Sigmoid colon (tissue), 4 donors: ENCODE results near the gene SCPEP1.

Experiments
- CTCF ChIP-seq, 4 experiments: fragments of 450-650 bp in 3 of 4; fragments of 200-600 bp in 1 of 4; IDR thresholded peaks; one replicate each; pipeline ENCODE4 v1.5.1; 2016 to 2019; ENCODE audit warnings: antibody characterized with exemption in 4 of 4, mild to moderate bottlenecking in 3 of 4, moderate library complexity in 2 of 4
- EP300 ChIP-seq, 4 donors: sonication (generic); formaldehyde crosslinking; IDR thresholded peaks; one replicate each; pipeline ENCODE4 v1.6.1; 2017; ENCODE audit warnings: antibody characterized with exemption in 4 of 4
- POLR2A ChIP-seq, 2 donors: fragments of 450-650 bp; IDR thresholded peaks; one replicate each; pipeline ENCODE4 v1.6.1; 2016; ENCODE audit warnings: antibody characterized with exemption in 2 of 2, mild to moderate bottlenecking in 2 of 2, moderate library complexity in 2 of 2
- POLR2AphosphoS5 ChIP-seq, 4 donors: sonication (generic); formaldehyde crosslinking; IDR thresholded peaks; one replicate each; pipeline ENCODE4 v1.6.1; 2017; ENCODE audit warnings: antibody characterized with exemption in 4 of 4

- TF ChIP-seq POLR2A (IDR thresholded peaks at IDR 0.05) (no peak), CTCF (IDR thresholded peaks at IDR 0.05) (no peak), EP300 (IDR thresholded peaks at IDR 0.05) (no peak), POLR2AphosphoS5 (IDR thresholded peaks at IDR 0.05) (no peak)
Observed at GRCh38 chr17:56966338-56966737, 11.6 kb upstream of the SCPEP1 start.
